PFSK-1 (cell line): ENCODE data around the gene DGAT2.

ENCODE experiments used
- FOXP2 ChIP-seq: optimal IDR thresholded peaks from 2 replicates; pipeline ENCODE3; 2011; ENCODE audit warnings: borderline replicate concordance, control low read depth, inconsistent platforms; ENCODE audit not compliant: insufficient read depth; ENCODE audit errors: extremely low read length, extremely low read depth
- POLR2AphosphoS5 ChIP-seq: IDR thresholded peaks from 2 replicates; pipeline ENCODE4 v1.6.1; 2012; ENCODE audit warnings: low read depth, mild to moderate bottlenecking, control low read depth, low read length, moderate library complexity
- SIN3A ChIP-seq: IDR thresholded peaks from 2 replicates; pipeline ENCODE4 v1.6.1; 2012; ENCODE audit warnings: mild to moderate bottlenecking, low read length, moderate library complexity, borderline replicate concordance; ENCODE audit not compliant: insufficient read depth
- TAF1 ChIP-seq: IDR thresholded peaks from 2 replicates; pipeline ENCODE4 v1.6.1; 2012; ENCODE audit warnings: low read length, control low read depth, borderline replicate concordance; ENCODE audit not compliant: insufficient read depth
- TF ChIP-seq, protein P1 (sequence below), 2 experiments: IDR thresholded peaks; 2 replicates each; pipeline versions ENCODE4 v1.6.1 to v1.8.0; 2011 to 2012; ENCODE audit warnings: low read depth in 2 of 2, low read length in 2 of 2, control low read depth in 1 of 2, inconsistent platforms in 1 of 2, mild to moderate bottlenecking in 1 of 2, moderate library complexity in 1 of 2; ENCODE audit not compliant: insufficient read depth in 1 of 2

DNA sequence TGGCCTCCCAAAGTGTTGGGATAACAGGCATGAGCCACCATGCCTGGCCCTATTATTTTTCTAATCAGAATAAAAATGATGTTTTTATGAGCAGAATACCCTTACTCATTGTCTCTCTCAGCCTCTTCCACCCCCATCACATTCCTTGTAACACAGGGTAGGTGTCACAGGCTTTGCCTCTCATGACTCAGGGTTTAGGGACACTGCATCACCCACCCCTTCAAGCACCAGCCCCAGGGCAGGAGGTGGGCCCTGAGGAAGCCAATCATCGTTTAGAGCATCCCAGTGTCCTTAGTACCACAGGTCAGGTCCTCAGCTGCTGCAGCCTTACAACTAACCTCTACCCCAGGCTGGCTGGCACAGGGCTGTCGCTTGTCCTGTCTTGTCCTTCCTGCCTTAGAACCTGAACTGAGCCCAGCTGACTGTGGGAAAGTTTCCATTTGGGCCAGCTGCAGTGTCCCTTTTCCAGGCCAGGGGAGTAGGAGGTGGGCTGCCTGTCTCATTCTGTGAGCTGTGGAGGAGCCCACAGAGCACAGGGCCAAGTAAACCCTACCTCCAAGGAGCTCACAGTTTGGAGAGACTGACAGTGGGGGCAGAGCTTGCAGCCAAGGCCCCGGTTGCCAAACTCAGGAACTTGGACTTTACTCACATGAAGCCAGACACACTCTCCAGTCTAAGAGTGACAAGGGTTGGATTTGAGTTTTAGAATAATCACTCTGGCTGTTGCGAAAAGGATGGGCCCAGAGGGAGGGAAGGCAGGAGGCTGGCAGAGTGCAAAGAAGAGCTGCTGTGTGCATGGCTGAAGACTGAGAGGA lies 26.9 kb downstream of the DGAT2 start:
- TF ChIP-seq TAF1 (no peak), POLR2AphosphoS5 (no peak), SIN3A (no peak), FOXP2 (no peak)
- TF ChIP-seq, protein P1, sequence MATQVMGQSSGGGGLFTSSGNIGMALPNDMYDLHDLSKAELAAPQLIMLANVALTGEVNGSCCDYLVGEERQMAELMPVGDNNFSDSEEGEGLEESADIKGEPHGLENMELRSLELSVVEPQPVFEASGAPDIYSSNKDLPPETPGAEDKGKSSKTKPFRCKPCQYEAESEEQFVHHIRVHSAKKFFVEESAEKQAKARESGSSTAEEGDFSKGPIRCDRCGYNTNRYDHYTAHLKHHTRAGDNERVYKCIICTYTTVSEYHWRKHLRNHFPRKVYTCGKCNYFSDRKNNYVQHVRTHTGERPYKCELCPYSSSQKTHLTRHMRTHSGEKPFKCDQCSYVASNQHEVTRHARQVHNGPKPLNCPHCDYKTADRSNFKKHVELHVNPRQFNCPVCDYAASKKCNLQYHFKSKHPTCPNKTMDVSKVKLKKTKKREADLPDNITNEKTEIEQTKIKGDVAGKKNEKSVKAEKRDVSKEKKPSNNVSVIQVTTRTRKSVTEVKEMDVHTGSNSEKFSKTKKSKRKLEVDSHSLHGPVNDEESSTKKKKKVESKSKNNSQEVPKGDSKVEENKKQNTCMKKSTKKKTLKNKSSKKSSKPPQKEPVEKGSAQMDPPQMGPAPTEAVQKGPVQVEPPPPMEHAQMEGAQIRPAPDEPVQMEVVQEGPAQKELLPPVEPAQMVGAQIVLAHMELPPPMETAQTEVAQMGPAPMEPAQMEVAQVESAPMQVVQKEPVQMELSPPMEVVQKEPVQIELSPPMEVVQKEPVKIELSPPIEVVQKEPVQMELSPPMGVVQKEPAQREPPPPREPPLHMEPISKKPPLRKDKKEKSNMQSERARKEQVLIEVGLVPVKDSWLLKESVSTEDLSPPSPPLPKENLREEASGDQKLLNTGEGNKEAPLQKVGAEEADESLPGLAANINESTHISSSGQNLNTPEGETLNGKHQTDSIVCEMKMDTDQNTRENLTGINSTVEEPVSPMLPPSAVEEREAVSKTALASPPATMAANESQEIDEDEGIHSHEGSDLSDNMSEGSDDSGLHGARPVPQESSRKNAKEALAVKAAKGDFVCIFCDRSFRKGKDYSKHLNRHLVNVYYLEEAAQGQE (IDR thresholded peaks at IDR 0.05; ENCODE audit: insufficient read depth in 1 of 2, low read depth in 2 of 2, low read length in 2 of 2), result no peak
